ENCODE data around the gene FETUB.

The FETUB gene, protein sequence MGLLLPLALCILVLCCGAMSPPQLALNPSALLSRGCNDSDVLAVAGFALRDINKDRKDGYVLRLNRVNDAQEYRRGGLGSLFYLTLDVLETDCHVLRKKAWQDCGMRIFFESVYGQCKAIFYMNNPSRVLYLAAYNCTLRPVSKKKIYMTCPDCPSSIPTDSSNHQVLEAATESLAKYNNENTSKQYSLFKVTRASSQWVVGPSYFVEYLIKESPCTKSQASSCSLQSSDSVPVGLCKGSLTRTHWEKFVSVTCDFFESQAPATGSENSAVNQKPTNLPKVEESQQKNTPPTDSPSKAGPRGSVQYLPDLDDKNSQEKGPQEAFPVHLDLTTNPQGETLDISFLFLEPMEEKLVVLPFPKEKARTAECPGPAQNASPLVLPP

DNA sequence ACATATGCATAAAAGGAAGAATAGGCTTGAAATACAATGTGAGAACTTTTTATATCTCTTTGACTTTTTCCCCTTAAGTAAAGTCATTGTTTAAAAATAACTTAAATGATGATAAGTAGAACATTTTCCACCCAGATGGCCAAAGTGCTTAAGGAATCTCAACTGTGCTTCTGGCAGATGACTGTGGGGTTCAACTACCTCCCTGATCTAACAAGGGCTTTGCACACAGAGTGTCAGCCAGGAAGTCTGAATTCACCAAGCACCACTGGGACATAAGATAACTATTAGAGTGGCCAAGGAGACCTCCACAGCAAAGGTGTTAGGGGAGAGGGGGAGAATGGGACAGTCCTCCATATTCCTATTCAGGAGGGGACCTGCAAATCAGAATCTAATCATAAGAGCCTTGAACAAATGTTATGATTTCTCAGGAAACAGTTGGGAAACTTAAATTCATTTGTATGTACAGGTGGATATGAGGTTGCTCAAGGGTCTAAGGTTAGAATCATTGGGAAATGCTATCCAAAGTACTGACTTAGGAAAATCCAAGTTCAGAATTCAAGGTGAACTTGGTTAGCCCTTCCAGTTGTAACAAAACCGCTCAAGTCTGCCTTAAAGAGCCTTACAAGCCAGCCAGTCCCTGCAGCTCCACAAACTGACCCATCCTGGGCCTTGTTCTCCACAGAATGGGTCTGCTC, at the start of gene FETUB:
Gene FETUB, plus strand, starts transcription at position 622 of the 695 bp plus-strand sequence. Its CDS starts 62 bp downstream, at position 684.
- DNase-seq (ENCODE audit: low read depth), result no peak

GRCh38 chr3:186590580-186591295, 49.5 kb upstream of the FETUB start:
- DNase-seq (ENCODE audit: low read depth), result no peak

GRCh38 chr3:186592682-186593081, 47.5 kb upstream of the FETUB start:
- no peak for DNase-seq (ENCODE audit: low read depth)

GRCh38 chr3:186593862-186594261, 46.3 kb upstream of the FETUB start:
- DNase-seq (ENCODE audit: low read depth), result no peak

GRCh38 chr3:186594591-186595113, 45.5 kb upstream of the FETUB start:
- no peak for DNase-seq (ENCODE audit: low read depth)

DNA sequence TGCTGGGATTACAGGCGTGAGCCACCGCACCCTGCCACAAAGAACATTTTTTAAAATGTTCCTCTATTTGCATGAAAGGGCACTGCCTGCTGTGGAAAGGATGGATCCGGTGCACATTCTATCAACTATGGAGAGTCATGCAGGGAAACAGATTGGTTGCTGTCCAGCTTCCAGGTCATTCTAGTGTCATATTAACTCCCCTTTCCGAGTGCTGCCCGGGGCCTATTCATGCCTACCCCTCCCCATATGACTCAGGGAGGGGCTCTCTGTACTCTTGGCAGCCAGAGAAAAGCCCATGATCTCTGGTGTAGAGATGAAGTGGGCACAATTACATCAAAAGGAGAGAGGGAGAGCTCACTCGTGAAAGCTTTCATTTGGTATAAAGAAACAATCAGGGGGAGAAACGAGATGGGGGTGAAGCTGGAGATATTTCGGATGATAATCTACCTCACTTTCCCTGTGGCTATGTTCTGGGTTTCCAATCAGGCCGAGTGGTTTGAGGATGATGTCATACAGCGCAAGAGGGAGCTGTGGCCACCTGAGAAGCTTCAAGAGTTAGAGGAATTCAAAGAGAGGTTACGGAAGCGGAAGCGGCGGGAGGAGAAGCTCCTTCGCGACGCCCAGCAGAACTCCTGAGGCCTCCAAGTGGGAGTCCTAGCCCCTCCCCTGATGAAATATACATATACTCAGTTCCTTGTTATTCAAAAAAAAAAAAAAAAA, 43.5 kb upstream of the FETUB start:
- no peak for DNase-seq (ENCODE audit: low read depth)

DNA sequence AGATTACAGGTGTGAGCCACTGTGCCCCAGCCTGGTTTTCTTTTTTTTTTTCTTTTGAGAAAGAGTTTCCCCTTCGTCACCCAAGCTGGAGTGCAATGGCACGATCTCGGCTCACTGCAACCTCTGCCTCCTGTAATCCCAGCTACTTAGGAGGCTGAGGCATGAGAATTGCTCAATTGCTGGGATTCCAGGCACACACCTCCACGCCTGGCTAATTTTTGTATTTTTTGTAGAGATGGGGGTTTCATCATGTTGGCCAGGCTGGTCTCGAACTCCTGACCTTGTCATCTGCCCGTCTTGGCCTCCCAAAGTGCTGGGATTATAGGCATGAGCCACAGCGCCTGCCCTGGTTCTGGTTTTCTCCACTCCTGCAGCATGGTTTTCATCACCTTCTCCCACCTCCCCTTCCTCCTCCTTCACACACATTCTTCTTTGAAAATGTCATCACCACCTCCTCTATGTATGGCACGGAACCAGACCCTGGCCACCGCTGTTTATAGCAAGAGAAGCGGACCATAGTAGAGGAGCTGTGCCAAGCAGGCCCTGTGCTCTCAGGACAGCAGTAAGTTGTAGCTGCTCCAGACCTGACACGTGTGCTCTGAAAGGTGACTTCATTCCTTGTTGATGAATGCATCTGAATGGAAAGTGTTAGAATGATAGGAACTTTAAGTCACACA, 42.0 kb upstream of the FETUB start:
- DNase-seq (ENCODE audit: low read depth), result no peak

- DNase-seq (ENCODE audit: low read depth), result no peak
These were observed 41.4 kb upstream of the FETUB start for GRCh38 chr3:186598794-186599141.

DNA sequence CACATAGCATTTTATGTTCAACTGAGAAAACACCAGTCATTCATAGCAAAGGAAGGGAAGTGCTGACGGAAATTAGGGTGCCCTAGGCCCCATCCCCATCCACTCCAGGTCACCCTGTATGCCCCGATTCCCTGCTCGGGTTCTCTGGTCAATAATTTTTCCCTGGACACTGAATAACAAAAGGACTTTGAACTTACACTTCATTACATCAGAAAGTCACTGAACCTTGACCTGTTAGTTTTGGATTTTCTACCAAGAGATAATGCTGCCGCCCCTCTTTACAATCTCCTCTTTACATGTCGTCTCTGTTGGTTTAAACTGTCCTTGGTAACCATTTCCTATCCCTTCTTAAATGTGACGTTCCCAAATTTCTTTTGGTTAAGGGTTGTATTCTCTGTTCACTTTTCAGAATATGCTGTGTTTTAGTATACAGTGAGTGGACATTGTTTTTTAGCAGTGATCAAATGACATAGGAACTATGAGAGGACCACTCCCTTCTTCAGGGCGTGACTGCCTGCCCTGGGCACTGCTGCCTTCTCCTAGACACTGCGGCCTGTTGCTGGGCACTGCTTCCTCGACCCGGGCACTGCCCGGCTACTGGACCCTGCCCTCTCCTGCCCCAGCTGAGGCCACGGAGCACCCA, 40.9 kb upstream of the FETUB start:
- no peak for DNase-seq (ENCODE audit: low read depth)

- no peak for DNase-seq (ENCODE audit: low read depth)
These were observed 40.4 kb upstream of the FETUB start for GRCh38 chr3:186599785-186600166.

DNA sequence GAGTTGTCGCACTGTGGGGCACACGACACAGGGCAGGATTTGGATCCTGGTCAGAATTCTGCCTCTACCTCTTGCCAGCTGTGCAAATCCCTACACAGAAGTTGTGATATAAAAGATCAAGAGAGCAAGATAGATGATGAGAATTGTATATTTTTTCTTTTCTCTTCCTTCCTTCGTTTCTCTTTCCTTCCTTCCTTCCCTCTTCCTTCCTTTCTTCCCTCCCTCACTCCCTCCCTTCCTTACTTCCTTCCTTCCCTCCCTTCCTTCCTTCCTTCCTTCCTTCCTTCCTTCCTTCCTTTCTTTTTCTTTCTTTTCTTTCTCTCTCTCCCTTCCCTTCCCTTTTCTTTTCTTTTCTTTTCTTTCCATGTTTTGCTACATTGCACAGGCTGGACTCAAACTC, 39.3 kb upstream of the FETUB start:
- DNase-seq (ENCODE audit: low read depth), result no peak

DNA sequence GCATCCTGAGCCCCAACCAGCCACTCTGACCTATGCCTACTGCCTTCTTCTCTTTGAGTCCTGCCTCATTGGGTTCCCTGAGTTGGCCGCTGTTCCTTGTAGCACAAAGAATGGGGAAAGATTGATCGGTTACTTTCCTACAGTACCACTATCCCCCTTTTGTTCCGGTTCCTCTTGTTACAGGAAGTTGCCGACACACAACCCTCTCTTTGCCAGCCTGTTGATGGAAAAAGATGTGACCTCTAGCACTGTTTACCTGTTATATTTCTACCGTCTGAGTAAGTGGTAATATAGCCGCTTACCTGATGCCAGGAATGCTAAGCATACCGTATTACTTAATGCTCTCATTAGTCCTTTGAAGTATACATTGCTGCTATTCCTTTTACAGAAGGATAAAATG, 37.0 kb upstream of the FETUB start:
- DNase-seq (ENCODE audit: low read depth), result no peak

DNA sequence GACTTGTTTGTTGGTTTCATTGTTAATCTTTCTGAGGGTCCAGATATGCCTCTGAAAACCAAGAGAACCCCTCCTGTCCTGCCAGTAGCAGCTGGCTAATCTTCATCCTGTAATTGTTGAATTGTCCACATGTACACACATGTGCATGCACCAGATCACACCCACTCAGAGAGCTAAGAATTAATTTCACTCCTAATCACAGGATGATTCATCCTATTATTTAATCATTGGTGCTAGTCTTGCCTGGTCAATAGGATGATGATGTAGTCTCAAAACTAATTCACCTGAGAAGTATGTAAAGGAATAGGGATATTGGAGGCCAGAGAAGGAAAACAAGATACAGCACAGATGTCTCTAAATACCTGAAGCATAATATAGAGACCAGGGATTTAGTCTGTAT, 35.1 kb upstream of the FETUB start:
- DNase-seq (ENCODE audit: low read depth), result no peak

- DNase-seq (ENCODE audit: low read depth), result no peak
These were observed 34.3 kb upstream of the FETUB start for GRCh38 chr3:186605561-186606545.

- no peak for DNase-seq (ENCODE audit: low read depth)
These were observed 31.5 kb upstream of the FETUB start for GRCh38 chr3:186608624-186609215.

GRCh38 chr3:186609247-186609868, 30.8 kb upstream of the FETUB start:
- no peak for DNase-seq (ENCODE audit: low read depth)

GRCh38 chr3:186612065-186612464, 28.1 kb upstream of the FETUB start:
- no peak for DNase-seq (ENCODE audit: low read depth)

GRCh38 chr3:186612721-186613636, 27.2 kb upstream of the FETUB start, which contains the start of gene AHSG:
Gene AHSG, plus strand, starts transcription at chr3:186613060. Its CDS starts 82 bp downstream, at chr3:186613142.
- no peak for DNase-seq (ENCODE audit: low read depth)
